ENCODE results near the gene CAST. TPM values are rescaled to one million over a fixed set of nuclear protein-coding genes. Genes with fewer than 3 reads are reported as not detected.
"Not testable (repeated sequence)": the region's sequence is repeated elsewhere in the genome, so short reads cannot be mapped to it uniquely, and the experiment has no call there.

CAST gene
- total RNA-seq, 1 experiment from 2014 or later, result 395 TPM

DNA sequence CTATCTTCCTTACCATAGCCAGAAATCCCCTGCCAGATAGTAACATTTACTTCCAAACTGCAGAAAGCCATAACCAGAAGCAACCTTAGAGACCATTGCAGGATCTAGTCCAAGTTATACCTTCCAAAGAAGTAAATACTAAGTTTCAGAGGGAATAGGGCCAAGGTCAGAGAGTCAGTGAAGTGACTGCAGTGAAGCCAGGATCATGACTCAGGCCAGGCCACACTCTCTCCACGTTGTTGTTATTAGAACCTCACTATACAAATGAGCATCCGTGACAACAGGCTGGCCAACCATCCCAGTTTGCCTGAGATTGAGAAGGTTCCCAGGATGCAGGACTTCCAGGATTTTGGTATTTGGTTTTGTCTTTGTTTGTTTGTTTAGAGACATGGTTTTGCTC lies 134.3 kb downstream of the CAST start:
- intact Hi-C loops (cut with micrococcal nuclease; ENCODE audit: unreplicated experiment), result no loop called here
- TF ChIP-seq, protein P1, sequence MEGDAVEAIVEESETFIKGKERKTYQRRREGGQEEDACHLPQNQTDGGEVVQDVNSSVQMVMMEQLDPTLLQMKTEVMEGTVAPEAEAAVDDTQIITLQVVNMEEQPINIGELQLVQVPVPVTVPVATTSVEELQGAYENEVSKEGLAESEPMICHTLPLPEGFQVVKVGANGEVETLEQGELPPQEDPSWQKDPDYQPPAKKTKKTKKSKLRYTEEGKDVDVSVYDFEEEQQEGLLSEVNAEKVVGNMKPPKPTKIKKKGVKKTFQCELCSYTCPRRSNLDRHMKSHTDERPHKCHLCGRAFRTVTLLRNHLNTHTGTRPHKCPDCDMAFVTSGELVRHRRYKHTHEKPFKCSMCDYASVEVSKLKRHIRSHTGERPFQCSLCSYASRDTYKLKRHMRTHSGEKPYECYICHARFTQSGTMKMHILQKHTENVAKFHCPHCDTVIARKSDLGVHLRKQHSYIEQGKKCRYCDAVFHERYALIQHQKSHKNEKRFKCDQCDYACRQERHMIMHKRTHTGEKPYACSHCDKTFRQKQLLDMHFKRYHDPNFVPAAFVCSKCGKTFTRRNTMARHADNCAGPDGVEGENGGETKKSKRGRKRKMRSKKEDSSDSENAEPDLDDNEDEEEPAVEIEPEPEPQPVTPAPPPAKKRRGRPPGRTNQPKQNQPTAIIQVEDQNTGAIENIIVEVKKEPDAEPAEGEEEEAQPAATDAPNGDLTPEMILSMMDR (IDR thresholded peaks at IDR 0.05; ENCODE audit: unreplicated experiment), result no peak
- Mint-ChIP-seq H3K4me1 (ENCODE audit: low read depth, unreplicated experiment) (peaks cover 2% of the 10 kb centered on the region), H3K27me3 (ENCODE audit: unreplicated experiment) (no peaks in the 10 kb centered on the region), H3K4me3 (ENCODE audit: low read depth, unreplicated experiment) (no peak overlapping the region), H3K36me3 (ENCODE audit: insufficient read depth, unreplicated experiment) (peaks cover 63% of the 10 kb centered on the region), H3K9me3 (ENCODE audit: low read depth, unreplicated experiment) (peaks cover 2% of the 10 kb centered on the region), H3K27ac (ENCODE audit: unreplicated experiment) (no peak overlapping the region)
- DNase-seq, result no peak
- CTCF ChIA-PET, result no interaction called here
- BruUV-seq (replicated peaks), result no TSS peak

DNA sequence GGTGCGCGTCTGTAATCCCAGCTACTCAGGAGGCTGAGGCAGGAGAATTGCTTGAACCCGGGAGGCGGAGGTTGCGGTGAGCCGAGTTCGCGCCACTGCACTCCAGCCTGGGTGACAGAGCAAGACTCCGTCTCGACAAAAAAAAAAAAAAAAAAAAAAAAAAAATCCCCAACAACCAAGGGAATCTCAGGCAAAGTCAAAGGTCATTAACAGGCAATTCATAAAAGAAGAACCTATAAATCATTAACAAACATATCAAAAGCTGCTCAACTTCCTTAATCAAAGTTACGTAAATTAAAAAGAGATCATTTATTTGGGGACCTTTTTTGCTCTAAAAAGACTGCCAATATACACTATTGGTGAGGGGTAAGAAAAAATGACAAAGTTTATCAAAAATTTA lies 139.5 kb downstream of the CAST start:
- H3K4me1 Mint-ChIP-seq (ENCODE audit: low read depth, unreplicated experiment); BruUV-seq (replicated peaks); H3K27me3 Mint-ChIP-seq (ENCODE audit: unreplicated experiment); intact Hi-C loops (cut with micrococcal nuclease; ENCODE audit: unreplicated experiment); H3K27ac Mint-ChIP-seq (ENCODE audit: unreplicated experiment); H3K4me3 Mint-ChIP-seq (ENCODE audit: low read depth, unreplicated experiment); DNase-seq; H3K9me3 Mint-ChIP-seq (ENCODE audit: low read depth, unreplicated experiment): not testable (repeated sequence)
- peaks cover 58% of the 10 kb centered on the region for H3K36me3 Mint-ChIP-seq (ENCODE audit: insufficient read depth, unreplicated experiment)
- CTCF ChIA-PET, result interaction anchor here (0.7 kb wide), 1 partner anchor 265 kb away, joined by 3 read pairs; no protein-coding TSS in a partner anchor

DNA sequence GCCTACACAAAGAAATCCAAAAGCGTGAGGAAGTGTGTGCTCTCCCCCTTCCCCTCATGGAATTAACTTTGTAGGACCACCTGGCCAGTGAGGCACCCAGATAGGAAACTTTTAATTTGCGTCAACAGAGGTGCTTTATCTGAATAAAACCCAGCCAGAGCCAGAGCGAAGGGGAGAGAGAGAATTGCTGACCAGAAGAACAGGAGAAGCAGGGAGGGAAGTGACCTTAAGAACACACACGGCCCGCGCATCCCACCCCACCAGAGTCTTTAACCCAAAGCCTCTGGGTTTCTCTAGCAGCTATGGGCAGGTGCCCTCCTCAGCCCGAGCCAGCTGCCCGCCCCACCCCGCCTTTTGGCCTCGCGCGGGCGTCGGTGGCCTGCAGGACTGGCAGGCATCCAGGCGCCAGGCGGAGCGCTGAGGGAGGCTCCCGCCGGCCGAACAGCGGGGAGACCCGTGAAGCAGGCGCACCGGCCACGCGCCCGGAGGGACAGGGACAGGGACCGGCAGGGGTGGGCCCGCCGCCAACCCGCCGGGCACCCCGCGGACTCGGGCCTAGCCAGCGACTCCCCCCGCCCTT lies 145.0 kb downstream of the CAST start:
- peak; percentile 86 for DNase-seq
- Mint-ChIP-seq H3K27me3 (ENCODE audit: unreplicated experiment) (no peaks in the 10 kb centered on the region), H3K4me3 (ENCODE audit: low read depth, unreplicated experiment) (peak overlapping the region; percentile 95), H3K36me3 (ENCODE audit: insufficient read depth, unreplicated experiment) (peaks cover 43% of the 10 kb centered on the region), H3K4me1 (ENCODE audit: low read depth, unreplicated experiment) (peaks cover 10% of the 10 kb centered on the region), H3K27ac (ENCODE audit: unreplicated experiment) (peak overlapping the region; percentile 99), H3K9me3 (ENCODE audit: low read depth, unreplicated experiment) (no peaks in the 10 kb centered on the region)
- CTCF ChIA-PET, result interaction anchor here (0.9 to 1.8 kb wide), 4 partner anchors 9 to 139 kb away, joined by 3 to 11 read pairs (median 6); partner anchors contain the start of gene ERAP2
- TF ChIP-seq, protein P1 (IDR thresholded peaks at IDR 0.05; ENCODE audit: unreplicated experiment), result no peak
- no TSS peak for BruUV-seq (replicated peaks)
- intact Hi-C loops (cut with micrococcal nuclease; ENCODE audit: unreplicated experiment), result loop anchor here (5.0 kb wide), 1 partner anchor 130 kb away; the partner anchor contains the start of gene LNPEP

DNA sequence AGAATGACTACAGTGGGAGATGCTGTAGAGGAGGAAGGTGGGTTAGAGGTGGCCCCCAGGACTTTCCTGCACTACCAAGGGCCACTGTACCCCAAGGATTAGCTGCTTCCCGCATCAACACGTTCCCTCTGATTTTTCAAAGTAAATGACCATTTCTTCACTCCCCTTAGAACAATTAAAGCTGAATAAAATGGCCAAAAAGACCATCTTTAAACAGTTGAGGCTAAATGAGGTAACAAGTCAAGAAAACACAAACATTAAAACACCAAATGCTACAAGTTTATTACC lies 146.3 kb downstream of the CAST start:
- H3K36me3 Mint-ChIP-seq (ENCODE audit: insufficient read depth, unreplicated experiment), result peaks cover 35% of the 10 kb centered on the region
- H3K4me3 Mint-ChIP-seq (ENCODE audit: low read depth, unreplicated experiment), result peak overlapping the region; percentile 95
- DNase-seq, result no peak
- CTCF ChIA-PET, result interaction anchor here (0.6 to 1.8 kb wide), 10 partner anchors 9 to 1696 kb away, joined by 3 to 11 read pairs (median 3); partner anchors contain the start of gene ERAP2
- BruUV-seq (replicated peaks), result TSS peak; percentile 83
- no peaks in the 10 kb centered on the region for H3K9me3 Mint-ChIP-seq (ENCODE audit: low read depth, unreplicated experiment)
- peaks cover 10% of the 10 kb centered on the region for H3K4me1 Mint-ChIP-seq (ENCODE audit: low read depth, unreplicated experiment)
- H3K27me3 Mint-ChIP-seq (ENCODE audit: unreplicated experiment), result no peaks in the 10 kb centered on the region
- intact Hi-C loops (cut with micrococcal nuclease; ENCODE audit: unreplicated experiment), result loop anchor here (5.0 kb wide), 1 partner anchor 129 kb away; the partner anchor contains the start of gene LNPEP
- TF ChIP-seq, protein P1 (IDR thresholded peaks at IDR 0.05; ENCODE audit: unreplicated experiment), result no peak
- H3K27ac Mint-ChIP-seq (ENCODE audit: unreplicated experiment), result peak overlapping the region; percentile 99
